K562 (cell line): Measurements from ENCODE around the gene SLC45A3. TPM values are rescaled to one million over a fixed set of nuclear protein-coding genes. Genes with fewer than 3 reads are reported as not detected.

ENCODE experiments used
- CREBBP ChIP-seq: IDR thresholded peaks from one replicate; pipeline ENCODE4 v1.6.1; 2012; ENCODE audit warnings: low read depth, mild to moderate bottlenecking, control low read depth, inconsistent platforms, low read length
- CTBP1 ChIP-seq: fragments of 450-650 bp; IDR thresholded peaks from 2 replicates; pipeline ENCODE4 v1.6.1; 2016; ENCODE audit warnings: borderline replicate concordance
- FOXA3 ChIP-seq, 2 experiments: fragments of 450-650 bp in 1 of 2; sonication (generic) in 1 of 2; formaldehyde crosslinking; IDR thresholded peaks in 1 of 2; conservative IDR thresholded peaks in 1 of 2; 2 replicates each; pipeline versions ENCODE4 v1.4.0 to v1.8.0; 2020 to 2022; ENCODE audit warnings: mild to moderate bottlenecking in 2 of 2, missing genetic modification reagents in 1 of 2
- PHB2 ChIP-seq: fragments of 450-650 bp; IDR thresholded peaks from 2 replicates; pipeline ENCODE4 v1.6.1; 2017; ENCODE audit warnings: low read depth
- RREB1 ChIP-seq: fragments of 250-450 bp; sonication (Bioruptor Pico); IDR thresholded peaks from 2 replicates; pipeline ENCODE4 v1.4.0; 2020
- SRF ChIP-seq, 2 experiments: fragments of 250-450, 450-650 bp in 1 of 2; sonication (Bioruptor Pico) in 1 of 2; sonication (generic) in 1 of 2; formaldehyde crosslinking; IDR thresholded peaks; 2 replicates each; pipeline versions ENCODE4 v1.5.0 to v1.5.1; 2020 to 2022; ENCODE audit warnings: mild to moderate bottlenecking in 1 of 2, missing genetic modification reagents in 1 of 2
- XRCC4 ChIP-seq: IDR thresholded peaks from one replicate; pipeline ENCODE4 v1.6.1; 2011; ENCODE audit not compliant: insufficient read depth, insufficient read length; ENCODE audit errors: extremely low read depth
- ZNF431 ChIP-seq: sonication (generic); formaldehyde crosslinking; IDR thresholded peaks from 2 replicates; pipeline ENCODE4 v1.8.0; 2022; ENCODE audit warnings: mild to moderate bottlenecking, missing genetic modification reagents
- ZNF583 ChIP-seq: fragments of 250-450 bp; sonication (Bioruptor Pico); IDR thresholded peaks from 2 replicates; pipeline ENCODE4 v1.4.0; 2020
- polyA plus RNA-seq, 8 experiments: library from polyadenylated mRNA; depleted of rRNA in 4 of 8; stranded (reverse) in 5 of 8; unstranded in 3 of 8; fragments of >200 nt; fragmentation: Nextera tagmentation in 2 of 8; fragmentation: Illumina TruSeq in 1 of 8; extraction: Ambion mirVana in 2 of 8; extraction: Trizol in 1 of 8; gene quantifications; 2 replicates each; pipeline versions ENCODE4 v1.2.1 to v1.2.3, GENCODE V29; 2011 to 2014; ENCODE audit warnings: inconsistent platforms in 1 of 8, missing spikeins in 1 of 8
- total RNA-seq, 7 experiments: library from RNA; depleted of rRNA in 6 of 7; stranded (reverse); fragments of >200 nt in 6 of 7; fragmentation: Illumina TruSeq in 2 of 7; extraction: Trizol in 2 of 7; gene quantifications; 2 replicates each; pipeline versions ENCODE4 v1.2.1 to v1.2.3, GENCODE V29; 2011 to 2021; ENCODE audit warnings: low replicate concordance in 1 of 7
- TF ChIP-seq, protein P1 (sequence below): fragments of 450-650 bp; IDR thresholded peaks from 2 replicates; pipeline ENCODE4 v1.6.1; 2016; ENCODE audit warnings: borderline replicate concordance
- TF ChIP-seq, protein P2 (sequence below): fragments of 250-450 bp; sonication (Bioruptor Pico); IDR thresholded peaks from 2 replicates; pipeline ENCODE4 v1.8.0; 2022; ENCODE audit warnings: inconsistent platforms, mild to moderate bottlenecking, moderate library complexity, borderline replicate concordance
- TF ChIP-seq, protein P3 (sequence below), 2 experiments: IDR thresholded peaks; 2 replicates each; pipeline ENCODE4 v1.6.1; 2012; ENCODE audit warnings: improper control_type of control experiment in 2 of 2, low read depth in 2 of 2, low read length in 2 of 2, borderline replicate concordance in 1 of 2

The SLC45A3 gene
- total and polyA plus RNA-seq, 9 of the 15 experiments (the other 6 are each of a cell fraction or from before 2014, with no cell fraction given): 0.06 to 3.3 (median 1.3) TPM

- TF ChIP-seq, protein P1, sequence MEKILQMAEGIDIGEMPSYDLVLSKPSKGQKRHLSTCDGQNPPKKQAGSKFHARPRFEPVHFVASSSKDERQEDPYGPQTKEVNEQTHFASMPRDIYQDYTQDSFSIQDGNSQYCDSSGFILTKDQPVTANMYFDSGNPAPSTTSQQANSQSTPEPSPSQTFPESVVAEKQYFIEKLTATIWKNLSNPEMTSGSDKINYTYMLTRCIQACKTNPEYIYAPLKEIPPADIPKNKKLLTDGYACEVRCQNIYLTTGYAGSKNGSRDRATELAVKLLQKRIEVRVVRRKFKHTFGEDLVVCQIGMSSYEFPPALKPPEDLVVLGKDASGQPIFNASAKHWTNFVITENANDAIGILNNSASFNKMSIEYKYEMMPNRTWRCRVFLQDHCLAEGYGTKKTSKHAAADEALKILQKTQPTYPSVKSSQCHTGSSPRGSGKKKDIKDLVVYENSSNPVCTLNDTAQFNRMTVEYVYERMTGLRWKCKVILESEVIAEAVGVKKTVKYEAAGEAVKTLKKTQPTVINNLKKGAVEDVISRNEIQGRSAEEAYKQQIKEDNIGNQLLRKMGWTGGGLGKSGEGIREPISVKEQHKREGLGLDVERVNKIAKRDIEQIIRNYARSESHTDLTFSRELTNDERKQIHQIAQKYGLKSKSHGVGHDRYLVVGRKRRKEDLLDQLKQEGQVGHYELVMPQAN: no peak
- peak; percentile 95 for TF ChIP-seq CTBP1
- TF ChIP-seq FOXA3 (CRISPR knock-in tag; conservative IDR thresholded peaks at IDR 0.05 in 1 of 2, IDR thresholded peaks at IDR 0.05 in 1 of 2): peak in 1 of 2 experiments; percentile 49; a peak in 1 of 4 replicates
- TF ChIP-seq SRF (CRISPR knock-in tag; IDR thresholded peaks at IDR 0.05): peak; percentile 3 to 81; a peak in 2 of 4 replicates
- TF ChIP-seq RREB1 (CRISPR knock-in tag): no peak
- TF ChIP-seq, protein P2, sequence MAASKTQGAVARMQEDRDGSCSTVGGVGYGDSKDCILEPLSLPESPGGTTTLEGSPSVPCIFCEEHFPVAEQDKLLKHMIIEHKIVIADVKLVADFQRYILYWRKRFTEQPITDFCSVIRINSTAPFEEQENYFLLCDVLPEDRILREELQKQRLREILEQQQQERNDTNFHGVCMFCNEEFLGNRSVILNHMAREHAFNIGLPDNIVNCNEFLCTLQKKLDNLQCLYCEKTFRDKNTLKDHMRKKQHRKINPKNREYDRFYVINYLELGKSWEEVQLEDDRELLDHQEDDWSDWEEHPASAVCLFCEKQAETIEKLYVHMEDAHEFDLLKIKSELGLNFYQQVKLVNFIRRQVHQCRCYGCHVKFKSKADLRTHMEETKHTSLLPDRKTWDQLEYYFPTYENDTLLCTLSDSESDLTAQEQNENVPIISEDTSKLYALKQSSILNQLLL: no peak
- TF ChIP-seq CREBBP: no peak
- no peak for TF ChIP-seq ZNF583 (CRISPR knock-in tag)
- no peak; the same call in none of the 2 replicates for TF ChIP-seq ZNF431 (CRISPR knock-in tag)
- no peak for TF ChIP-seq PHB2
- no peak for TF ChIP-seq XRCC4
- TF ChIP-seq, protein P3, sequence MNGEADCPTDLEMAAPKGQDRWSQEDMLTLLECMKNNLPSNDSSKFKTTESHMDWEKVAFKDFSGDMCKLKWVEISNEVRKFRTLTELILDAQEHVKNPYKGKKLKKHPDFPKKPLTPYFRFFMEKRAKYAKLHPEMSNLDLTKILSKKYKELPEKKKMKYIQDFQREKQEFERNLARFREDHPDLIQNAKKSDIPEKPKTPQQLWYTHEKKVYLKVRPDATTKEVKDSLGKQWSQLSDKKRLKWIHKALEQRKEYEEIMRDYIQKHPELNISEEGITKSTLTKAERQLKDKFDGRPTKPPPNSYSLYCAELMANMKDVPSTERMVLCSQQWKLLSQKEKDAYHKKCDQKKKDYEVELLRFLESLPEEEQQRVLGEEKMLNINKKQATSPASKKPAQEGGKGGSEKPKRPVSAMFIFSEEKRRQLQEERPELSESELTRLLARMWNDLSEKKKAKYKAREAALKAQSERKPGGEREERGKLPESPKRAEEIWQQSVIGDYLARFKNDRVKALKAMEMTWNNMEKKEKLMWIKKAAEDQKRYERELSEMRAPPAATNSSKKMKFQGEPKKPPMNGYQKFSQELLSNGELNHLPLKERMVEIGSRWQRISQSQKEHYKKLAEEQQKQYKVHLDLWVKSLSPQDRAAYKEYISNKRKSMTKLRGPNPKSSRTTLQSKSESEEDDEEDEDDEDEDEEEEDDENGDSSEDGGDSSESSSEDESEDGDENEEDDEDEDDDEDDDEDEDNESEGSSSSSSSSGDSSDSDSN (IDR thresholded peaks at IDR 0.05; ENCODE audit: borderline replicate concordance in 1 of 2, low read depth in 2 of 2, low read length in 2 of 2): peak; percentile 88; a peak in 2 of 4 replicates
Measured at GRCh38 chr1:205631768-205632668, 48.3 kb downstream of the SLC45A3 start, which contains the start of gene ELK4 (continued).
